HG03064 (cell line): Measurements from ENCODE around the gene SH3BGRL3.
"Not testable (repeated sequence)": the region's sequence is repeated elsewhere in the genome, so short reads cannot be mapped to it uniquely, and the experiment has no call there.

Source experiments
- ATAC-seq: cut with Tn5 transposase; IDR thresholded peaks from one replicate; pipeline ENCODE4 v1.9.1; 2021; ENCODE audit warnings: low read depth; ENCODE audit not compliant: unreplicated experiment

The SH3BGRL3 gene

GRCh38 chr1:26290122-26290881 lies 10.4 kb downstream of the SH3BGRL3 start:
- no peak for ATAC-seq

GRCh38 chr1:26290882-26291261 lies 11.0 kb downstream of the SH3BGRL3 start:
- ATAC-seq = no peak

DNA sequence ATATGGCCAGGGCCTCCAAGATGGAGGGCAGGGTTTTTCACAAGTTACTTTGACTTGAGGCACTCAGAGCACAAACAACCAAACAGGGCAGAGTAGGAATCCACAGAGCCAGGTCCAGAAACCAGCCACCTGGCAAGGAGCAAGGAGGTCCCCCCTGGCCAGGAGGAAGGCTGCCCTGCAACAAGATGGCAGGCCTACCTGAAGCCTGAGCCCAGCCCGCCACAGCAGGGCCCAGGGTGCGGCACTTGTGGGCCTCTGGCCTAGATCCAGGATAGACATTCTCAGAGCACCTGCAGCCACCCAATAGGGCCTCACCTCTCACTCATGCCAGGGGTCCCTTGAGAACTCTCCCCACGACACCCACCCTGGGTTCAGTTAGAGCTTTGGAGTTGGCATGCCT lies 11.5 kb downstream of the SH3BGRL3 start:
- no peak for ATAC-seq

GRCh38 chr1:26291939-26292338 lies 12.1 kb downstream of the SH3BGRL3 start:
- ATAC-seq = no peak

- ATAC-seq = not testable (repeated sequence)
Measured at GRCh38 chr1:26292735-26293134, 12.8 kb downstream of the SH3BGRL3 start.

DNA sequence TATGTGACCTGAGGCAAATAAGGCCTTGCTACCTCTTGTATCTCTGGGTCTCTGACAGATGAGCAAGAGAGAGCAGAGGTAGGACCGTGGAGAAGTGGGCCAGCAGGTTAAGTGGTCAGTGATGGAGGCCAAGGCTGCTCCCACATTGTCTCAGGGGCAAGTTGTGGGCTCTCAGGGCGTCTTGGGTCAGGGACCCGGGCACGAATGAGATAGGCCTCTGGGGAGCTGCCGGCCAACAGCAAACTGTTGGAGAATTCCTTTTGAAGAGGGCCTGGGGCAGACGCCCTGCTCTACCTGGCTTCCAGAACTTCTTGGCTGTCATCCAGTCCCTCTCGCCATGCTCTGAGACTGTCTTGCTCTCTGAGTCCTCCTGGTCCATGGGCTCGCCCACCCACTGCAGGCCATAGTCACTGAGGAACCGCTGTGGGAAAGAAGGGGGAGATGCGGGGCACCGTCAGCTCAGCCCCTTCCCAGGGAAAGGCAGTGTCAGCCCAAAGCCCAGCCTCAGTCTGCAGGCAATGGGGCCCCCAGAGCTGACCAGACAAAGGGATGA lies 14.1 kb downstream of the SH3BGRL3 start:
- ATAC-seq = no peak

DNA sequence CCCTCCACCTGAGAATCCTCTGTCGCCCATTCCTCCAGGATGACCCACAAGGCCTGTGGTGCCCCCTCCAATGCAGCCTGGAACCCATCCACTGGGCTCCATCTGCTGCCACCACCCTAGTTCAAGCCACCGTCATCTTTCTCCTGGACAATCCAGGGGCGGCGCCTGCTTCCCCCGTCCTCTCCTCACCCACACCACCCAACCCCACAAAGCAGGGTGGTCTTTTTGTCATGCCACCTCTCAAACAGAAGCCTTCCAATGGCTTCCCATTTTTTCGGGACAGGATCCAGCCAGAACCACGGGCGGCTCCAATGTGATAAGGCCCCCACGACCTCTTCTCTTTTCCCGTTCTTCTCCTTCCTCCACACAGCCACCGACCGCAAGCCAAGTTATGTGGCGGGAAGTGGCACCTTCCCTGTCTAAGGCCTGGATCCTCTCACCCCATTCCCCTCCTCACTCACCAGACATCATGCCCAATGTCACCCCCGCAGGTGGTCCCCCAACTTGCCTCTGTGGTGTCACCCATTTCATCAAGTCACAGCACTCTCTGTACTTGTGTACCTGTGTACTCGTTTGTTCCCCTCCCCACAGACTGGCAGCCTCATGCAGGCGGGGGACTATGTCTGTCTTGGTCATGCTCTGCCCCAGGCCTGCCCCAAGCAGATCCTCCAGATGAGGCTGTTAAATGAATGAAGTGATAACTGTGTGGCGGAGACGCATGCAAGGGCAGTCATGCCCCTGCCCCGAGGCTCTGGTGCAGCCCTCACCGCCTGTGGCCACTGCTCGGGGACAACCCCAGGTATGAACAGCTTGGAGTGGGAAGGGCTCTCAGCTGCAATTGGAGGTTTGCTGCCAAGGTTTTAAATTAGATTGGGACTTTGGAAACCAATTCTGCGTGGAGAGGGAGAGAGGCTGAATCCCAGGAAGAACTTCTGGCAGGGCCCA lies 15.6 kb downstream of the SH3BGRL3 start:
- no peak for ATAC-seq

GRCh38 chr1:26296340-26297056 lies 16.6 kb downstream of the SH3BGRL3 start:
- no peak for ATAC-seq

GRCh38 chr1:26297057-26297790 lies 17.3 kb downstream of the SH3BGRL3 start:
- ATAC-seq = no peak

DNA sequence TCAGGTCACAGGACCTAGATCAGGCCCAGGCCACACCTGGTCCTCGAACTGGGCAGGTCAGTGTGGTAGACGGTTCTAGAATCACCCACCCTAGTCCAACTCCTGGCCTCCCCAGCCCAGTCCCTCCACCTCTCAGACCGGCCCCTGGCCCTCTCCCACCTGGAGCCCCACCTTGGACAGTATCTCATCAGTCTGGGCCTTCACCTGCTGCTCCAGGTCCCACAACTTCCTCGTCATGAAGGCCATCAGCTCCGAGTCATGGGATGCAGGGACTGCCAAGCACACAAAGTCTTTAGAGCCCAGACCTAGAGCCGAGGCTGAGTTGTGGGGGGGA lies 17.9 kb downstream of the SH3BGRL3 start:
- ATAC-seq = no peak

DNA sequence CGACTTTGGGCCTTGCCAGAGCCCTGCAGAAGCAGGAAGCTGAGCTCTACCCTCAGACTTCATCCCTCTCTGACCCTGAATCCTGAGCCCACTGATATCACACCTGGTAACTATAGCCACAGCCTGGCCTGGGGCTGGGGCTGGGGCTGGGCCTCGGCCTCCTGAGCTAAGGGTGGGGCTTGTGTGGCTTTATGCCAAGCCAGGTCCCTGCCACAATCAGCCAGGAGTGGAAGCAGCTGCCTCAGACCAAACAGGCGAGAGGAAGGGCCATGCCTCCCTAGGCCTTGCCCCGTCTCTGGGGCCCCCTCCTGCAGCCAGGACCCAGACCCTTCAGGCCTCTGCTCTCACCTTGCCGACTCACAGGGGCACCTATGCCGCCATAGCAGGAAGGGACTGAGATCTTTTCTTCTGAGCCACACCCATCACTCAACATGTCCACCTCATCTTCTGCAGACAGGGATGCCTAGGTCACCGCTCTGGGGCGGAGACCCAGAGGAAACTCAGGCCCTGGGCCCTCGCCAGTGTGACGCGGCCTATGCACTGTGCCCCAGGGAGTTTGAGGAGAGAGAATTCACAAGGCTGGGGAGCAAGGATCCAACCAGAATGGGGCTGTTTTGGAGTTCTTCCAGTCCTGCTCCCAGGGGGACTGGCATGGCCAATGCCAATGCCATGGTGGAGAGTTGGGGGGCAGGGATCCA lies 20.8 kb downstream of the SH3BGRL3 start:
- ATAC-seq = no peak

DNA sequence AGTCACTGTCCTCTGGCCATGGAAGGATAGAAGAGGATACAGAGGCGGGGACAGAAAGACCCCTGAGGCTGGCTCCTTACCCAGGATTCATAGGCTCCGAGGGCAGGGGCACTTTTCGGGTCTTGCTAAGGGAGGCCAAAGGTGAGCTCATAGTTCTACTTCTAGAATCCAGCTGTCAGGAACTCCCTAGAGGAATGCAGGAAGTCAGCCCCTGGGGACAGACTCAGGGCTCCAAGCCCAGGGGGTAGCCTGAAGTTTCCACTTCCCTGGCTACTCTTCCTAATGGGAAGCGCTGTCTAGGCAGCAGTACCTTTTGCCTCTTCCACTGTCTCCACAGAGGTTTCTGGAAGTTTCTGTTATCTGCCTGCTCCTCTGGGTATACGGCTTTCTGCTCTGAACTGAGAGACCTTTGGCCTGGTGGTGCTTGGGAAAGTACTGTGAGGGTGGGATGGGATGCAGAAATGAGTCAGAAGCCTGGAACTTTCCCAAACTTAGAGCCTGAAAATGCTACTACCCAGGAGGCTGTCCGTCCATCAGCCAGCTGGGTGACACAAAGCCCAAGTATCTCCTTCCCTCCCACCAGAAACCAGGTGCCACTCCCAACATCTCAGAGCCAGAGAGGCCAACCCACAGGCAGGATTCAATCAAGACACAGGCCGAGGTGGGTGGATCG lies 23.0 kb downstream of the SH3BGRL3 start:
- ATAC-seq = no peak

- no peak for ATAC-seq
Measured at GRCh38 chr1:26305667-26306289, 25.9 kb downstream of the SH3BGRL3 start.

DNA sequence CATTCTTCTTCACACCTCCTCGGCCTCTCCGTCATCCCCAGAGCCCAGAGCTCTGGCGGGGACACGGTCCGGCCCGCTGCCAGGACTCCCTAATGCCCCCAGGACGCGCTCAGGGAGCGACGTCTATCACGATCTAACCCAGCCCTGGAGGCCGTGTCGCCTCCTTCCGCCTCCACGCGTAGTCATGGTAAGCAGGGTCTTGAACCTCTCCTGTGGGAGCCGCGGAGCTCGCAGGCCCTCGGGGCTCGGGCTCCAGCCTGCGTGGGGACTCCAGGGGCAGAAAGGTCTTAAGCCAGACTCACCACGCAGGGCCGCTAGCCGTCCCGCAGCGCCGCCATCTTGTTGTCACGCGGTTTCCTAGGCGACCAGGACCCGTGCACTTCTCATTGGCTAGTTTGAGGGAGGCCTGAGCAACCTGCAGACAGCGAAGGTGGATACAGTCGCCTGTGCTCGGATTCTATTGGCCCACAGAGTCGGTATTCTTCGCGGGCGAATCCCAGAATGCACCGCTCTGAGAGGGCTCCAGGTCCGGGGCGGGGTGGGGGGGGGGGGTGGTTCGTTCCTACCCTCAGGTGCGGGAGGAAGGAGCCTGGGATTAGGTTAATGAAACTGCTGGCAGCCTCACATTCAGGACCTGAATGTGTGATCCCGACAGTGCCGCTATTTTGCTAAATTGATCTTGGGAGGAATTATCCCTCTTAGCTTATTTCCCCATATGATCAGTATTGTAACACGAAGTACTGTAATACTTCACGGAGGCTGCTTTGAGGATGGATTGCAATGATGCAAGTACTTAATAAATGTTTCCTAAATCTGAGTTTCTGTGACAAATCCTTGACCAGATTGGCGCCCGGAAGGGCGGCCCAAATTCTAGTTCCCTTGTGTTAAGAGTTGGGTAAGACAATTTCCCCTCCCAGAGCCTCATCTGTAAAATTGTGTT lies 26.7 kb downstream of the SH3BGRL3 start, which contains the start of gene UBXN11:
Gene UBXN11 (minus strand): TSS at position 347 of the 940 bp plus-strand sequence. CDS start 3,753 bp downstream, outside the sequence.
- ATAC-seq = peak; percentile 93

DNA sequence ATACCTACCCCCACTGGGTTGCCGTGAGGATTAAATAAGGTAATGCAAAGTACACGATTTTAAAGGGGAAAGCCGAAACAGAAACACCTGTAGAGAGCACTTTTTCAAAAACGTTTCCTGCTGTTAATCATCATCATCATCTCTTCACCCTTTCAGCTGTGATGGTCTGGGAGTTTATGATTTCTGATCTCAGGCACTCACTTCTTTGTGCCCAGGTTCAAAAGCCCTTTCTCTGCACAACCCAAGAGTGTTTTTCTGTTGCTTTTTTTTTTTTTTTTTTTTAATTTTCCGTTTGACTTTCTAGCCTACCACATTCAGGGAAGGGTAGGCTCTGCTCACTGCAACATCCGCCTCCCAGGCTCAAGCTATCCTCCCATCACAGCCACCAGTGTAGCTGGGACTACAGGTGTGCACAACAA lies 27.5 kb downstream of the SH3BGRL3 start:
- no peak for ATAC-seq

DNA sequence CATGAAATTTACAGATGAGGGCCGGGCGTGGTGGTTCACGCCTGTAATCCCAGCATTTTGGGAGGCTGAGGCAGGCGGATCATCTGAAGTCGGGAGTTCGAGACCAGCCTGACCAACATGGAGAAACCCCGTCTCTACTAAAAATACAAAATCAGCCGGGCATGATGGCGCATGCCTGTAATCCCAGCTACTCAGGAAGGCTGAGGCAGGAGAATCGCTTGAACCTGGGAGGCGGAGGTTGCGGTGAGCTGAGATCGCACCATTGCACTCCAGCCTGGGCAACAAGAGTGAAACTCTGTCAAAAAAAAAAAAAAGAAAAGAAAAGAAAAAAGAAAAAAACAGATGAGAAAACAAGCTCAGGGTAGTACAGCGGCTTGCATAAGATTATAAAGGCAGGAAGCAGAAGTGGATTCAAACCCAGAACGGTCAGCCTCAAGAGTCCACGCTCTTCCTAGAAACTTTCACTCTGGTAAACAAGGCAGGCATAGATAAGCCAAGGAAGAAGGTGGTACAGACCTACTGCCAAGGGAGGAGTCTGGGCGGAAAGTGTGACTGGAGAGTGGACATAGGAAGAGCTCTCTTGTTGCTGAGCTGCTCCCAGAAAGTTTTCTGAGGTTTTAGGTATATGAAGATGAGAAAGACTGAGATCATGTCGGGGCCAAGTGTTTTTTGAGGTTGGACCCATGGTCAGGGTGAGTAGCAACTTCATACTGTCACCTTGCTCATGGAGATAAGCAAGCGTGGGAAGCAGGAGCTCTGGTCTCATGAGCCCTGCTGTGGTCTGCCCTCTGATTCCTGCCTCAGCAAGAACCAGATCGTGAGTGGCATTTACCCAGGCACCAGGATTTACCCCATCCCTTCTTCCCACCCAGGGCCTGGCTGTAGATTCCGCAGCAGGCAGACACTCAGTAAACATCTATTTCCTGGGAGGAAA lies 28.3 kb downstream of the SH3BGRL3 start:
- ATAC-seq = not testable (repeated sequence)
